ENCODE results near the gene HIVEP3.

- TF ChIP-seq NFIC (IDR thresholded peaks at IDR 0.05; ENCODE audit: borderline replicate concordance) (no peak), EZH2phosphoT487 (IDR thresholded peaks at IDR 0.05; ENCODE audit: borderline replicate concordance, low read depth) (no peak), TAF1 (IDR thresholded peaks at IDR 0.05; ENCODE audit: borderline replicate concordance, low read depth, low read length) (no peak), POLR2AphosphoS5 (IDR thresholded peaks at IDR 0.05; ENCODE audit: low read depth, low read length) (no peak), SIN3A (IDR thresholded peaks at IDR 0.05; ENCODE audit: borderline replicate concordance, low read depth, low read length) (no peak), GATA2 (CRISPR knock-in tag; IDR thresholded peaks at IDR 0.05) (no peak), REST (IDR thresholded peaks at IDR 0.05; ENCODE audit: low read depth, low read length) (no peak), EP300 (IDR thresholded peaks at IDR 0.05; ENCODE audit: borderline replicate concordance in 1 of 2, low read depth in 1 of 2, low read length in 1 of 2) (no peak), ZBTB33 (IDR thresholded peaks at IDR 0.05; ENCODE audit: borderline replicate concordance, low read depth) (no peak)
- TF ChIP-seq, protein P1, sequence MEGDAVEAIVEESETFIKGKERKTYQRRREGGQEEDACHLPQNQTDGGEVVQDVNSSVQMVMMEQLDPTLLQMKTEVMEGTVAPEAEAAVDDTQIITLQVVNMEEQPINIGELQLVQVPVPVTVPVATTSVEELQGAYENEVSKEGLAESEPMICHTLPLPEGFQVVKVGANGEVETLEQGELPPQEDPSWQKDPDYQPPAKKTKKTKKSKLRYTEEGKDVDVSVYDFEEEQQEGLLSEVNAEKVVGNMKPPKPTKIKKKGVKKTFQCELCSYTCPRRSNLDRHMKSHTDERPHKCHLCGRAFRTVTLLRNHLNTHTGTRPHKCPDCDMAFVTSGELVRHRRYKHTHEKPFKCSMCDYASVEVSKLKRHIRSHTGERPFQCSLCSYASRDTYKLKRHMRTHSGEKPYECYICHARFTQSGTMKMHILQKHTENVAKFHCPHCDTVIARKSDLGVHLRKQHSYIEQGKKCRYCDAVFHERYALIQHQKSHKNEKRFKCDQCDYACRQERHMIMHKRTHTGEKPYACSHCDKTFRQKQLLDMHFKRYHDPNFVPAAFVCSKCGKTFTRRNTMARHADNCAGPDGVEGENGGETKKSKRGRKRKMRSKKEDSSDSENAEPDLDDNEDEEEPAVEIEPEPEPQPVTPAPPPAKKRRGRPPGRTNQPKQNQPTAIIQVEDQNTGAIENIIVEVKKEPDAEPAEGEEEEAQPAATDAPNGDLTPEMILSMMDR (IDR thresholded peaks at IDR 0.05) = peak; percentile 29
Observed at GRCh38 chr1:41868241-41868998, 50.3 kb downstream of the HIVEP3 start.
